Loucy (cell line): ENCODE measurements around the gene KIAA1328.

Experiments
- EZH2phosphoT487 ChIP-seq: fragments of 200-600 bp; IDR thresholded peaks from 2 replicates; pipeline ENCODE4 v1.6.1; 2018; ENCODE audit warnings: antibody characterized with exemption, mild to moderate bottlenecking, moderate library complexity, borderline replicate concordance
- TF ChIP-seq, protein P1 (sequence below): fragments of 200-600 bp; sonication (generic); conservative IDR thresholded peaks from 2 replicates; pipeline ENCODE4 v1.5.1; 2014; ENCODE audit warnings: mild to moderate bottlenecking, antibody characterized with exemption, low read length

DNA sequence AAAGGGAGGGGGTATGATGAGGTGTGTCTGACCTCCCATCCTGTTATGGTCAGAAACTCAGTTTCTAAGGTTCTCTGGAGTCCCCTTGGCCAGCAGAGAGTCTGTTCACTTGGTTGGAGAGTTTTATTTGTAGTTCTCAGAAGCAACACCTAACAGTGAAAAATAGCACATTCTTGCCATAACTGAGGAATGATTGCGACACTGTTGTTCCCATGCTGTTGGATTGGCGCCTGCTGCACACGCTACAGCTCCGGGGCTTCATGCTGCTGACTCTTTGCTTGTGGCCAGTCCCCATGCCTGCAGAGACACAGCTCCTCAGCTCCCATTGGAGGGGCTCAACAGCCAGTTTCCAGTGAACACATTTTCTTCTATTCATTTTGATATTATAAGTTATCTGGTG lies 42.2 kb upstream of the KIAA1328 start:
- TF ChIP-seq, protein P1, sequence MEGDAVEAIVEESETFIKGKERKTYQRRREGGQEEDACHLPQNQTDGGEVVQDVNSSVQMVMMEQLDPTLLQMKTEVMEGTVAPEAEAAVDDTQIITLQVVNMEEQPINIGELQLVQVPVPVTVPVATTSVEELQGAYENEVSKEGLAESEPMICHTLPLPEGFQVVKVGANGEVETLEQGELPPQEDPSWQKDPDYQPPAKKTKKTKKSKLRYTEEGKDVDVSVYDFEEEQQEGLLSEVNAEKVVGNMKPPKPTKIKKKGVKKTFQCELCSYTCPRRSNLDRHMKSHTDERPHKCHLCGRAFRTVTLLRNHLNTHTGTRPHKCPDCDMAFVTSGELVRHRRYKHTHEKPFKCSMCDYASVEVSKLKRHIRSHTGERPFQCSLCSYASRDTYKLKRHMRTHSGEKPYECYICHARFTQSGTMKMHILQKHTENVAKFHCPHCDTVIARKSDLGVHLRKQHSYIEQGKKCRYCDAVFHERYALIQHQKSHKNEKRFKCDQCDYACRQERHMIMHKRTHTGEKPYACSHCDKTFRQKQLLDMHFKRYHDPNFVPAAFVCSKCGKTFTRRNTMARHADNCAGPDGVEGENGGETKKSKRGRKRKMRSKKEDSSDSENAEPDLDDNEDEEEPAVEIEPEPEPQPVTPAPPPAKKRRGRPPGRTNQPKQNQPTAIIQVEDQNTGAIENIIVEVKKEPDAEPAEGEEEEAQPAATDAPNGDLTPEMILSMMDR: no peak
- TF ChIP-seq EZH2phosphoT487: no peak
